ENCODE data around the gene SCUBE1.

SCUBE1 gene

GRCh38 chr22:43147821-43148220 is 195.4 kb downstream of the SCUBE1 start:
- Histone ChIP-seq H3K9me2 (ENCODE audit: low read depth, low read length) (no peaks in the 10 kb centered on the region), H3K4me1 (ENCODE audit: insufficient read depth, low read length, severe bottlenecking) (peaks cover 43% of the 10 kb centered on the region), H3K27ac (ENCODE audit: low read depth, low read length, poor library complexity, severe bottlenecking) (no peak overlapping the region), H3K9me3 (ENCODE audit: low read length) (no peaks in the 10 kb centered on the region), H3F3A (ENCODE audit: insufficient read depth, low read length) (no peaks in the 10 kb centered on the region), H3K4me2 (ENCODE audit: low read length) (peak overlapping the region; percentile 34), H3K27me3 (ENCODE audit: insufficient read depth, low read length) (peaks cover 12% of the 10 kb centered on the region; the same call in 1 of the 2 replicates), H4K20me1 (ENCODE audit: insufficient read depth, low read length) (no peaks in the 10 kb centered on the region), H3K4me3 (ENCODE audit: low read depth, low read length, poor library complexity, severe bottlenecking) (no peak overlapping the region), H3K79me2 (ENCODE audit: insufficient read depth, low read length) (no peaks in the 10 kb centered on the region), H2AFZ (ENCODE audit: low read length) (no peak overlapping the region), H3K9ac (ENCODE audit: low read length) (no peak overlapping the region), H3K36me3 (ENCODE audit: insufficient read depth, low read length) (no peaks in the 10 kb centered on the region)
- TF ChIP-seq CTCF (IDR thresholded peaks at IDR 0.05; ENCODE audit: low read length) (no peak), EZH2 (IDR thresholded peaks at IDR 0.05; ENCODE audit: borderline replicate concordance, low read length) (no peak)

Measured in OCI-LY1 (cell line).